ENCODE data around the gene FSHR. TPM values are rescaled to one million over a fixed set of nuclear protein-coding genes. Genes with fewer than 3 reads are reported as not detected.

FSHR gene
- total RNA-seq, 1 experiment from 2014 or later, result not detected

- Histone ChIP-seq H2AFZ (ENCODE audit: low read length) (no peak overlapping the region), H3K36me3 (ENCODE audit: insufficient read depth, low read length) (no peaks in the 10 kb centered on the region), H3K9me3 (ENCODE audit: low read length) (no peaks in the 10 kb centered on the region), H3K4me3 (ENCODE audit: low read length) (no peak overlapping the region), H3K27ac (ENCODE audit: low read length) (no peak overlapping the region), H3K27me3 (ENCODE audit: low read length) (no peaks in the 10 kb centered on the region), H3K4me1 (ENCODE audit: low read length) (no peaks in the 10 kb centered on the region), H3K79me2 (ENCODE audit: low read length) (no peaks in the 10 kb centered on the region), H3K9me2 (replicated peaks; ENCODE audit: insufficient read depth, low read length) (no peaks in the 10 kb centered on the region), H4K20me1 (ENCODE audit: insufficient read depth, low read depth, low read length) (no peaks in the 10 kb centered on the region), H3K4me2 (ENCODE audit: low read depth, low read length, poor library complexity, severe bottlenecking) (no peak overlapping the region), H3K9ac (ENCODE audit: low read length) (no peak overlapping the region)
- DNase-seq, result no peak
Observed at GRCh38 chr2:49037197-49037596, 117.1 kb downstream of the FSHR start.

DNA sequence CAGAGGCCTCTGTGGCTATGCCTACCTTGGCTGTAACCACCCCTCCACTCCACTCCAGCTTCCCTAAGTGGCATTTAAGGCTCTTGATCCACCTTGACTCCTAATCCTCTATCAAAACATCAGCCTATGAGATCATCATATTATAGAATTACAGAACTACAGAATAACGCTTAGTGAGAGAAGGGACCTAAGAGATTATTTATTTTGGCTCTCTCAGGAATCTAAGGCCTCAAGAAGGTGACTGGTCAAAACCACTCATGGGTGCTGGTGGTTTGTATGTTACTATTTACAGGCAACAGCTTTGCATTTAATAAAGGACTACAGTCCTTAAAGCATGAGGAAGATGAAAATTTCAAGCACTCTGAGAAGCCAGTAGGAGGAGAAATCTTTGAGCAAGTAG is 118.8 kb downstream of the FSHR start:
- no peaks in the 10 kb centered on the region for H3K9me2 ChIP-seq (replicated peaks; ENCODE audit: insufficient read depth, low read length)
- H3K4me2 ChIP-seq (ENCODE audit: low read depth, low read length, poor library complexity, severe bottlenecking), result no peak overlapping the region
- H3K79me2 ChIP-seq (ENCODE audit: low read length), result no peaks in the 10 kb centered on the region
- no peaks in the 10 kb centered on the region for H3K27me3 ChIP-seq (ENCODE audit: low read length)
- no peaks in the 10 kb centered on the region for H3K4me1 ChIP-seq (ENCODE audit: low read length)
- H3K9ac ChIP-seq (ENCODE audit: low read length), result no peak overlapping the region
- no peak for DNase-seq
- H3K9me3 ChIP-seq (ENCODE audit: low read length), result no peaks in the 10 kb centered on the region
- no peak overlapping the region for H2AFZ ChIP-seq (ENCODE audit: low read length)
- H3K4me3 ChIP-seq (ENCODE audit: low read length), result no peak overlapping the region
- H3K36me3 ChIP-seq (ENCODE audit: insufficient read depth, low read length), result no peaks in the 10 kb centered on the region
- H3K27ac ChIP-seq (ENCODE audit: low read length), result no peak overlapping the region
- no peaks in the 10 kb centered on the region for H4K20me1 ChIP-seq (ENCODE audit: insufficient read depth, low read depth, low read length)

DNA sequence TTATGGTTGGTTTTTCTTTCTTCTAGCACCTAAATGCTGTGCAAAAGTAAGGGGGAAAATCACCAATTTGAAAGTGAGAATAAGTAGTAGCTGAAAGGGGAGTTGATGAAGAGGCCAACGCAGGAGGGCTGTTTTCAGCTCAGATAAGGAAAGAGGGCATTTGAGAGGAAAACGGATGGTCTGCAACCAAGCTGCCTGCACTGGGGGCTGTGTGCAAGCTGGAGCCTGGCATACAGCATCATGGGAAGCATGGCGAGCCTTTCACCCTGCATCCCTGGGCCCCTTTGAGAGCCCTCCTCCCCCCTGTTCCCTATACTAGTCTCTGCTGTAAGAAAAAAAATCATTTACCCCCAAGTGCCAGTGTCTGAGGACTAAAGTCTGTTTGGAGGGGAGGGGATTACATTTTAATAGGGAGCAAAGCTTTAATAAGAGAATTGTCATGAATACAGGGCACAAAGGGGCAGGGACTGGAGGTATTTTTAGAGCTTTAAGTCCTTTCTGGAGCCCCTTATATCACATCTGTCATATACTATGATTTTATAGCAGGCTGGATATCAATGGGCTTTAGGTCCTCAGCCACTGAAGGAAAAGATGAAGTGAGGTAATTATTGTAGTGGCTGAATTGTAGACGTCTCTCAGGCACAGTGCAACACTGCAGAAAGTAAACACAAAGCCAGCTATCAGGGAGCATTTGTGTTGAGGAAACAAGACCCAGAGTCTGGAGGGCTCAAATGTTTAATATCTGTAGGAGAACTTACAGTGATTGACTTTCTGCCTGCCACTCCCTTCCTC is 120.7 kb downstream of the FSHR start:
- Histone ChIP-seq H3K27ac (ENCODE audit: low read length) (no peak overlapping the region), H3K4me3 (ENCODE audit: low read length) (no peak overlapping the region), H3K9me2 (replicated peaks; ENCODE audit: insufficient read depth, low read length) (no peaks in the 10 kb centered on the region), H2AFZ (ENCODE audit: low read length) (no peak overlapping the region), H3K4me2 (ENCODE audit: low read depth, low read length, poor library complexity, severe bottlenecking) (no peak overlapping the region), H3K79me2 (ENCODE audit: low read length) (no peaks in the 10 kb centered on the region), H3K4me1 (ENCODE audit: low read length) (no peaks in the 10 kb centered on the region), H3K9ac (ENCODE audit: low read length) (no peak overlapping the region), H4K20me1 (ENCODE audit: insufficient read depth, low read depth, low read length) (no peaks in the 10 kb centered on the region), H3K9me3 (ENCODE audit: low read length) (no peaks in the 10 kb centered on the region), H3K36me3 (ENCODE audit: insufficient read depth, low read length) (no peaks in the 10 kb centered on the region), H3K27me3 (ENCODE audit: low read length) (no peaks in the 10 kb centered on the region)
- no peak for DNase-seq

DNA sequence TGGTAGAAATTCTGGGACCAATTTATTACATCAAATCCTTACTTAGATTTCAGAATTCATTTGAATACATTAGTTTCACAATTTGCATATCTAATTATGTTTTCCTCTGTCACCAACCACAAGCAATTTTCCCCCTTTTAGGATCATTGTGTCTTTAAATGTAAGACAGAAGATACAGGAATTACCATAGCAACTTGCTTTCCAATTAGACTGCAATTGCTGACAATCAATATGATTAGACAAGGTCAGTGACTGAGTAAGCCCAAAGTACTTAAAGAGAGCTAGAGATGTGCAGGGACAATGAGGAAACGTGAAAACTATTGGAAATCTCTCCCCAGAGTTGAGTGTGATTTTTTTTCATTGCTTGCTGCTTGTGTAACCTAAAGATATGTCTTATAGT is 121.4 kb downstream of the FSHR start:
- Histone ChIP-seq H3K79me2 (ENCODE audit: low read length) (no peaks in the 10 kb centered on the region), H3K4me1 (ENCODE audit: low read length) (no peaks in the 10 kb centered on the region)

DNA sequence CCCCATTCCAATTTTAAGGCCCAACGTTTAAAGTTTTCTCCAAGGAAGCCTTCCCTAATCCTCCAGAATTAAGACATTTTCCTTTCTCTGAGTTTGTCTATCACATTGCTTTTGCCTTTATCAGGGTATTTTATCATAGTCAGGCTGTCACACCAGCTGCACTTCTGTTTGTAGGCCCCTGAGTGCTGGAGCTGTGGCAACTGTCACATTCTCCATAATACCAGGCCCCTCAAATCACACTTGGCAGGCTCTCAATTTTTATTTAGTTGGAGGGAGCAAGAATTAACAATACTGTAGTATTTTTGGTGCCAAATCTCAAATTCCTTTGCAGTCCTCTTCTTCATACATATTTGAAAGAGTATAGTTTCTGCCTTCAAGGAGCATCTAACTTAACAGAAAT is 122.2 kb downstream of the FSHR start:
- H3K36me3 ChIP-seq (ENCODE audit: insufficient read depth, low read length), result no peaks in the 10 kb centered on the region
- no peaks in the 10 kb centered on the region for H3K9me3 ChIP-seq (ENCODE audit: low read length)
- no peak overlapping the region for H3K27ac ChIP-seq (ENCODE audit: low read length)
- no peaks in the 10 kb centered on the region for H3K4me1 ChIP-seq (ENCODE audit: low read length)
- no peak overlapping the region for H3K9ac ChIP-seq (ENCODE audit: low read length)
- H3K4me3 ChIP-seq (ENCODE audit: low read length), result no peak overlapping the region
- no peaks in the 10 kb centered on the region for H3K79me2 ChIP-seq (ENCODE audit: low read length)
- H2AFZ ChIP-seq (ENCODE audit: low read length), result no peak overlapping the region
- no peak for DNase-seq
- no peaks in the 10 kb centered on the region for H4K20me1 ChIP-seq (ENCODE audit: insufficient read depth, low read depth, low read length)
- H3K9me2 ChIP-seq (replicated peaks; ENCODE audit: insufficient read depth, low read length), result no peaks in the 10 kb centered on the region
- no peaks in the 10 kb centered on the region for H3K27me3 ChIP-seq (ENCODE audit: low read length)
- no peak overlapping the region for H3K4me2 ChIP-seq (ENCODE audit: low read depth, low read length, poor library complexity, severe bottlenecking)

More for the DNA sequence above, 121.4 kb downstream of the FSHR start:
- Histone ChIP-seq H2AFZ (ENCODE audit: low read length) (no peak overlapping the region), H3K9me3 (ENCODE audit: low read length) (no peaks in the 10 kb centered on the region), H3K27ac (ENCODE audit: low read length) (no peak overlapping the region), H3K9ac (ENCODE audit: low read length) (no peak overlapping the region), H3K4me2 (ENCODE audit: low read depth, low read length, poor library complexity, severe bottlenecking) (no peak overlapping the region), H3K27me3 (ENCODE audit: low read length) (no peaks in the 10 kb centered on the region), H3K36me3 (ENCODE audit: insufficient read depth, low read length) (no peaks in the 10 kb centered on the region), H3K4me3 (ENCODE audit: low read length) (no peak overlapping the region), H4K20me1 (ENCODE audit: insufficient read depth, low read depth, low read length) (no peaks in the 10 kb centered on the region), H3K9me2 (replicated peaks; ENCODE audit: insufficient read depth, low read length) (no peaks in the 10 kb centered on the region)
- DNase-seq, result no peak

- Histone ChIP-seq H3K9me2 (replicated peaks; ENCODE audit: insufficient read depth, low read length) (no peaks in the 10 kb centered on the region), H3K4me2 (ENCODE audit: low read depth, low read length, poor library complexity, severe bottlenecking) (no peak overlapping the region), H3K79me2 (ENCODE audit: low read length) (no peaks in the 10 kb centered on the region), H3K9ac (ENCODE audit: low read length) (no peak overlapping the region), H3K27ac (ENCODE audit: low read length) (no peak overlapping the region), H3K27me3 (ENCODE audit: low read length) (no peaks in the 10 kb centered on the region), H2AFZ (ENCODE audit: low read length) (no peak overlapping the region), H3K4me1 (ENCODE audit: low read length) (no peaks in the 10 kb centered on the region), H3K4me3 (ENCODE audit: low read length) (no peak overlapping the region), H3K9me3 (ENCODE audit: low read length) (no peaks in the 10 kb centered on the region), H4K20me1 (ENCODE audit: insufficient read depth, low read depth, low read length) (no peaks in the 10 kb centered on the region), H3K36me3 (ENCODE audit: insufficient read depth, low read length) (no peaks in the 10 kb centered on the region)
- no peak for DNase-seq
Observed at GRCh38 chr2:49029406-49029805, 124.9 kb downstream of the FSHR start.

GRCh38 chr2:49028101-49028500 is 126.2 kb downstream of the FSHR start:
- no peak for DNase-seq

DNA sequence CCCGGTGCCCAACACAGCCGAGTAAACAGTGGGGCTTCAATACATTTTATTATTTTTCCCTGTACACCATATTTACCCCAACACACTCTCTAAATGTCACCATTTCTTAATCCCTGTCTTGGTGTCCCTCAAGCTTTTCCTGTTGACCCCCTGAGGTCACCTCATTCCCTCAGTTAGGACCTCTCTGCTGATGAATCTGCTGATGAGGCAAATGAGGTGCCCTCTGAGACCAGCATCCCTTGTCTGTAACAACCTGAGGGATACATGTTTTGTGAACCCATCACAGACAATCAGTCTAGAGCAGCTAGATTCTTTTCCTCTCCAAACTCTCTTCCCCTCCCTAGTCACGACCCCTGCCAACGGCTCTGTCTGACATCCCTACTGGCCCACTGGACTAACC is 127.6 kb downstream of the FSHR start:
- Histone ChIP-seq H3K27me3 (ENCODE audit: low read length) (no peaks in the 10 kb centered on the region), H3K4me2 (ENCODE audit: low read depth, low read length, poor library complexity, severe bottlenecking) (no peak overlapping the region), H2AFZ (ENCODE audit: low read length) (no peak overlapping the region), H4K20me1 (ENCODE audit: insufficient read depth, low read depth, low read length) (no peaks in the 10 kb centered on the region), H3K9me3 (ENCODE audit: low read length) (no peaks in the 10 kb centered on the region), H3K4me1 (ENCODE audit: low read length) (no peaks in the 10 kb centered on the region), H3K9ac (ENCODE audit: low read length) (no peak overlapping the region), H3K36me3 (ENCODE audit: insufficient read depth, low read length) (no peaks in the 10 kb centered on the region), H3K79me2 (ENCODE audit: low read length) (no peaks in the 10 kb centered on the region), H3K4me3 (ENCODE audit: low read length) (no peak overlapping the region), H3K9me2 (replicated peaks; ENCODE audit: insufficient read depth, low read length) (no peaks in the 10 kb centered on the region), H3K27ac (ENCODE audit: low read length) (no peak overlapping the region)
- DNase-seq, result no peak

More at GRCh38 chr2:49028101-49028500, 126.2 kb downstream of the FSHR start:
- no peaks in the 10 kb centered on the region for H3K79me2 ChIP-seq (ENCODE audit: low read length)
- no peaks in the 10 kb centered on the region for H3K9me3 ChIP-seq (ENCODE audit: low read length)
- H3K4me3 ChIP-seq (ENCODE audit: low read length), result no peak overlapping the region
- no peak overlapping the region for H3K4me2 ChIP-seq (ENCODE audit: low read depth, low read length, poor library complexity, severe bottlenecking)
- H3K4me1 ChIP-seq (ENCODE audit: low read length), result no peaks in the 10 kb centered on the region
- H3K27me3 ChIP-seq (ENCODE audit: low read length), result no peaks in the 10 kb centered on the region
- H3K36me3 ChIP-seq (ENCODE audit: insufficient read depth, low read length), result no peaks in the 10 kb centered on the region
- no peak overlapping the region for H3K27ac ChIP-seq (ENCODE audit: low read length)
- H4K20me1 ChIP-seq (ENCODE audit: insufficient read depth, low read depth, low read length), result no peaks in the 10 kb centered on the region
- no peak overlapping the region for H3K9ac ChIP-seq (ENCODE audit: low read length)
- H3K9me2 ChIP-seq (replicated peaks; ENCODE audit: insufficient read depth, low read length), result no peaks in the 10 kb centered on the region
- no peak overlapping the region for H2AFZ ChIP-seq (ENCODE audit: low read length)

Data from Karpas-422 (cell line).